HCT116 (cell line): ENCODE results near the gene ODAPH. TPM values are rescaled to one million over a fixed set of nuclear protein-coding genes. Genes with fewer than 3 reads are reported as not detected.
"Not testable (repeated sequence)": the region's sequence is repeated elsewhere in the genome, so short reads cannot be mapped to it uniquely, and the experiment has no call there.

Source experiments
- ATAC-seq: fragments of 200-7000 bp; cut with Tn5 transposase; 2 replicates; pipeline ENCODE4 v1.9.1; 2020; ENCODE audit warnings: mild to moderate bottlenecking, moderate library complexity
- BruUV-seq: library from RNA; stranded (reverse); fragments of 400-500 nt; replicated peaks from 2 replicates; lab custom pipeline; 2021; lab: Mats Ljungman, UMichigan
- CTCF ChIA-PET: fragments of 300-600 bp; sonication (Branson Sonifier 250); formaldehyde crosslinking; loops from one replicate; lab custom pipeline; 2021; ENCODE audit warnings: antibody characterized with exemption; lab: Charles Lee
- POLR2A ChIA-PET: fragments of 300-600, 350-600 bp; sonication (Branson Sonifier 250); formaldehyde crosslinking; loops from one replicate; lab custom pipeline; 2021; ENCODE audit warnings: antibody characterized with exemption; lab: Charles Lee
- RAD21 ChIA-PET, 2 experiments: fragments of 300-600 bp; sonication (Branson Sonifier 250); formaldehyde crosslinking; loops; one replicate each; lab custom pipeline; 2023; ENCODE audit warnings: low total read pairs in 2 of 2; ENCODE audit not compliant: uncharacterized antibody in 2 of 2, unreplicated experiment in 2 of 2, low non-redundant PET in 1 of 2; lab: Charles Lee
- DNase-seq: peaks from one replicate; pipeline ENCODE4 v3.0.0-alpha.2; 2010; ENCODE audit warnings: low read depth, low spot score
- H2AFZ ChIP-seq: fragments of 200-600 bp; shearing (Covaris generic), sonication (generic); 2 replicates; pipeline ENCODE4 v1.6.1; 2017; ENCODE audit warnings: low read depth, mixed run types, mixed read lengths, antibody characterized with exemption, low read length; ENCODE audit not compliant: poor library complexity, severe bottlenecking
- H3K27ac ChIP-seq: 2 replicates; pipeline ENCODE4 v1.5.1; 2012; ENCODE audit warnings: low read depth, low read length
- H3K27me3 ChIP-seq: fragments of 200-600 bp; sonication (generic); 2 replicates; pipeline ENCODE4 v1.6.1; 2016; ENCODE audit warnings: mixed run types, low read length, mixed read lengths; ENCODE audit not compliant: insufficient read depth
- H3K36me3 ChIP-seq, 2 experiments: fragments of 200-500 bp in 1 of 2; fragments of 200-600 bp in 1 of 2; sonication (Bioruptor generic) in 1 of 2; sonication (generic) in 1 of 2; 2 replicates each; pipeline versions ENCODE4 v1.5.1 to v1.6.1; 2014 to 2016; ENCODE audit warnings: low read length in 2 of 2, inconsistent platforms in 1 of 2, mixed read lengths in 1 of 2, mixed run types in 1 of 2; ENCODE audit not compliant: insufficient read depth in 2 of 2, control insufficient read depth in 1 of 2
- H3K4me1 ChIP-seq, 2 experiments: fragments of 200-600 bp in 1 of 2; sonication (generic) in 1 of 2; 2 replicates each; pipeline versions ENCODE4 v1.5.1 to v1.6.1; 2012 to 2017; ENCODE audit warnings: low read length in 2 of 2, inconsistent platforms in 1 of 2, mild to moderate bottlenecking in 1 of 2, mixed read lengths in 1 of 2, mixed run types in 1 of 2, moderate library complexity in 1 of 2; ENCODE audit not compliant: insufficient read depth in 2 of 2, control insufficient read depth in 1 of 2
- H3K4me2 ChIP-seq: fragments of 200-600 bp; sonication (generic); 2 replicates; pipeline ENCODE4 v1.6.1; 2017; ENCODE audit warnings: mixed run types, low read length, mixed read lengths
- H3K4me3 ChIP-seq, 2 experiments: fragments of 200-600 bp in 1 of 2; sonication (generic) in 1 of 2; replicated peaks in 1 of 2; 2 replicates each; pipeline ENCODE4 v1.5.1; 2011 to 2016; ENCODE audit warnings: low read length in 2 of 2, control low read depth in 1 of 2, low read depth in 1 of 2, mild to moderate bottlenecking in 1 of 2, mixed read lengths in 1 of 2, mixed run types in 1 of 2
- H3K79me2 ChIP-seq: fragments of 200-600 bp; sonication (generic); 2 replicates; pipeline ENCODE4 v1.6.1; 2017; ENCODE audit warnings: mild to moderate bottlenecking, mixed run types, low read length, moderate library complexity, mixed read lengths; ENCODE audit not compliant: insufficient read depth
- H3K9ac ChIP-seq: fragments of 200-600 bp; sonication (generic); 2 replicates; pipeline ENCODE4 v1.6.1; 2016; ENCODE audit warnings: low read length, mixed read lengths
- H3K9me2 ChIP-seq: fragments of 200-600 bp; sonication (generic), shearing (Covaris generic); 2 replicates; pipeline ENCODE4 v1.6.1; 2017; ENCODE audit warnings: mixed run types, mild to moderate bottlenecking, moderate library complexity; ENCODE audit not compliant: insufficient read depth
- H3K9me3 ChIP-seq, 2 experiments: fragments of 200-500 bp in 1 of 2; fragments of 200-600 bp in 1 of 2; sonication (Bioruptor generic) in 1 of 2; sonication (generic) in 1 of 2; 2 replicates each; pipeline ENCODE4 v1.6.1; 2014 to 2017; ENCODE audit warnings: low read length in 2 of 2, mixed read lengths in 2 of 2, inconsistent platforms in 1 of 2, low read depth in 1 of 2, mild to moderate bottlenecking in 1 of 2, mixed run types in 1 of 2, moderate library complexity in 1 of 2; ENCODE audit not compliant: control insufficient read depth in 1 of 2, insufficient read depth in 1 of 2
- H4K20me1 ChIP-seq: fragments of 200-600 bp; sonication (generic), shearing (Covaris generic); 2 replicates; pipeline ENCODE4 v1.6.1; 2017; ENCODE audit warnings: mixed run types, mild to moderate bottlenecking, moderate library complexity; ENCODE audit not compliant: insufficient read depth
- CTCF ChIP-seq, 3 experiments: fragments of 200-600 bp in 1 of 3; sonication (generic) in 1 of 3; IDR thresholded peaks in 2 of 3; conservative IDR thresholded peaks in 1 of 3; 2 replicates each; pipeline ENCODE4 v1.5.1; 2012 to 2017; ENCODE audit warnings: low read depth in 2 of 3, low read length in 2 of 3, antibody characterized with exemption in 1 of 3, borderline replicate concordance in 1 of 3, control low read depth in 1 of 3, mild to moderate bottlenecking in 1 of 3, mixed read lengths in 1 of 3, mixed run types in 1 of 3, moderate library complexity in 1 of 3; ENCODE audit not compliant: insufficient read depth in 1 of 3
- ELF1 ChIP-seq: IDR thresholded peaks from 2 replicates; pipeline ENCODE4 v1.6.1; 2012; ENCODE audit warnings: low read depth, borderline replicate concordance
- JUND ChIP-seq: IDR thresholded peaks from 2 replicates; pipeline ENCODE4 v1.6.1; 2012
- ZBTB33 ChIP-seq: IDR thresholded peaks from 2 replicates; pipeline ENCODE4 v1.6.1; 2011; ENCODE audit warnings: mild to moderate bottlenecking, low read length, moderate library complexity; ENCODE audit not compliant: insufficient replicate concordance; ENCODE audit errors: extremely low read depth
- intact Hi-C: fragments of 100-400 bp; cut with micrococcal nuclease; formaldehyde crosslinking; loops from 2 replicates; pipeline ENCODE4 v1.10.0; 2022
- total RNA-seq: library from RNA; stranded (reverse); gene quantifications from one replicate; pipeline ENCODE4 v1.2.1, GENCODE V29; 2021; ENCODE audit not compliant: unreplicated experiment

ODAPH gene
- total RNA-seq, 1 experiment from 2014 or later: not detected

GRCh38 chr4:75530556-75531322 lies 25.1 kb upstream of the ODAPH start (continued):
- TF ChIP-seq CTCF (IDR thresholded peaks at IDR 0.05 in 2 of 3, conservative IDR thresholded peaks at IDR 0.05 in 1 of 3; ENCODE audit: borderline replicate concordance in 1 of 3, insufficient read depth in 1 of 3, low read depth in 2 of 3, low read length in 2 of 3) (no peak), JUND (no peak), ZBTB33 (no peak), ELF1 (no peak)

- ATAC-seq, H2AFZ ChIP-seq, H3K9ac ChIP-seq, H3K79me2 ChIP-seq, DNase-seq, H3K4me3 ChIP-seq, H3K4me2 ChIP-seq, H3K27ac ChIP-seq, H3K9me3 ChIP-seq, BruUV-seq, H3K9me2 ChIP-seq, CTCF ChIA-PET, intact Hi-C loops, H4K20me1 ChIP-seq, RAD21 ChIA-PET, H3K27me3 ChIP-seq, POLR2A ChIA-PET, H3K4me1 ChIP-seq: not testable (repeated sequence)
- peaks cover 9 to 12% of the 10 kb centered on the region in 2 experiments; a peak in 3 of 4 replicates for H3K36me3 ChIP-seq
These were observed 24.2 kb upstream of the ODAPH start for GRCh38 chr4:75531536-75532143.

- H2AFZ ChIP-seq, ATAC-seq, H3K27me3 ChIP-seq, H3K9ac ChIP-seq, CTCF ChIA-PET, H3K27ac ChIP-seq, DNase-seq, BruUV-seq, H3K79me2 ChIP-seq, H4K20me1 ChIP-seq, intact Hi-C loops, H3K9me2 ChIP-seq, POLR2A ChIA-PET, RAD21 ChIA-PET, H3K4me1 ChIP-seq, H3K4me3 ChIP-seq, H3K36me3 ChIP-seq, H3K9me3 ChIP-seq, H3K4me2 ChIP-seq: not testable (repeated sequence)
These were observed 22.5 kb upstream of the ODAPH start for GRCh38 chr4:75533339-75533887.
